ENCODE results near the gene FIG4. TPM values are rescaled to one million over a fixed set of nuclear protein-coding genes. Genes with fewer than 3 reads are reported as not detected.

The FIG4 gene
- total RNA-seq, 1 experiment from 2014 or later: 15.7 TPM

- no peaks in the 10 kb centered on the region for H3K27me3 ChIP-seq (ENCODE audit: insufficient read depth, low read length)
- ChIA-PET CTCF (interaction anchor here (1.2 to 1.3 kb wide), 2 partner anchors 9 to 325 kb away, joined by 6 to 7 read pairs; no protein-coding TSS in a partner anchor), POLR2A (no interaction called here), RAD21 (ENCODE audit: low non-redundant PET in 1 of 2, low total read pairs in 2 of 2, uncharacterized antibody in 2 of 2, unreplicated experiment in 2 of 2) (no interaction called here)
- no TSS peak for BruUV-seq (replicated peaks)
- no peaks in the 10 kb centered on the region for H4K20me1 ChIP-seq (ENCODE audit: insufficient read depth)
- intact Hi-C loops (cut with micrococcal nuclease): no loop called here
- no peaks in the 10 kb centered on the region for H3K36me3 ChIP-seq (ENCODE audit: control insufficient read depth in 1 of 2, insufficient read depth in 2 of 2, low read length in 2 of 2)
- ATAC-seq (no peak), DNase-seq (ENCODE audit: low read depth, low spot score) (no peak)
- H3K27ac ChIP-seq (ENCODE audit: low read depth, low read length): no peak overlapping the region
- TF ChIP-seq EZH2phosphoT487 (IDR thresholded peaks at IDR 0.05; ENCODE audit: borderline replicate concordance): no peak
- TF ChIP-seq POLR2AphosphoS5 (IDR thresholded peaks at IDR 0.05; ENCODE audit: low read depth, low read length): no peak
- no peak for TF ChIP-seq YY1 (IDR thresholded peaks at IDR 0.05; ENCODE audit: extremely low read depth, insufficient replicate concordance, low read depth, low read length)
- no peak for TF ChIP-seq ZNF274 (IDR thresholded peaks at IDR 0.05; ENCODE audit: low read depth, low read length)
- no peak for TF ChIP-seq ZFX (IDR thresholded peaks at IDR 0.05)
- TF ChIP-seq ELF1 (IDR thresholded peaks at IDR 0.05; ENCODE audit: borderline replicate concordance, low read depth): no peak
- TF ChIP-seq, protein P1, sequence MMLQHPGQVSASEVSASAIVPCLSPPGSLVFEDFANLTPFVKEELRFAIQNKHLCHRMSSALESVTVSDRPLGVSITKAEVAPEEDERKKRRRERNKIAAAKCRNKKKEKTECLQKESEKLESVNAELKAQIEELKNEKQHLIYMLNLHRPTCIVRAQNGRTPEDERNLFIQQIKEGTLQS (IDR thresholded peaks at IDR 0.05): no peak
- TF ChIP-seq, protein P2, sequence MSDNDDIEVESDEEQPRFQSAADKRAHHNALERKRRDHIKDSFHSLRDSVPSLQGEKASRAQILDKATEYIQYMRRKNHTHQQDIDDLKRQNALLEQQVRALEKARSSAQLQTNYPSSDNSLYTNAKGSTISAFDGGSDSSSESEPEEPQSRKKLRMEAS (IDR thresholded peaks at IDR 0.05): no peak
- TF ChIP-seq POLR2A (IDR thresholded peaks at IDR 0.05; ENCODE audit: borderline replicate concordance, extremely low read depth, insufficient read depth, insufficient read length): no peak
- TF ChIP-seq CBX3 (IDR thresholded peaks at IDR 0.05; ENCODE audit: low read depth): no peak
- TF ChIP-seq ZBTB33 (IDR thresholded peaks at IDR 0.05; ENCODE audit: extremely low read depth, insufficient replicate concordance, low read length): no peak
- TF ChIP-seq SIN3A (IDR thresholded peaks at IDR 0.05; ENCODE audit: low read depth): no peak
- TF ChIP-seq EGR1 (IDR thresholded peaks at IDR 0.05; ENCODE audit: low read depth): no peak
- TF ChIP-seq, protein P3, sequence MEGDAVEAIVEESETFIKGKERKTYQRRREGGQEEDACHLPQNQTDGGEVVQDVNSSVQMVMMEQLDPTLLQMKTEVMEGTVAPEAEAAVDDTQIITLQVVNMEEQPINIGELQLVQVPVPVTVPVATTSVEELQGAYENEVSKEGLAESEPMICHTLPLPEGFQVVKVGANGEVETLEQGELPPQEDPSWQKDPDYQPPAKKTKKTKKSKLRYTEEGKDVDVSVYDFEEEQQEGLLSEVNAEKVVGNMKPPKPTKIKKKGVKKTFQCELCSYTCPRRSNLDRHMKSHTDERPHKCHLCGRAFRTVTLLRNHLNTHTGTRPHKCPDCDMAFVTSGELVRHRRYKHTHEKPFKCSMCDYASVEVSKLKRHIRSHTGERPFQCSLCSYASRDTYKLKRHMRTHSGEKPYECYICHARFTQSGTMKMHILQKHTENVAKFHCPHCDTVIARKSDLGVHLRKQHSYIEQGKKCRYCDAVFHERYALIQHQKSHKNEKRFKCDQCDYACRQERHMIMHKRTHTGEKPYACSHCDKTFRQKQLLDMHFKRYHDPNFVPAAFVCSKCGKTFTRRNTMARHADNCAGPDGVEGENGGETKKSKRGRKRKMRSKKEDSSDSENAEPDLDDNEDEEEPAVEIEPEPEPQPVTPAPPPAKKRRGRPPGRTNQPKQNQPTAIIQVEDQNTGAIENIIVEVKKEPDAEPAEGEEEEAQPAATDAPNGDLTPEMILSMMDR (IDR thresholded peaks at IDR 0.05 in 2 of 3, conservative IDR thresholded peaks at IDR 0.05 in 1 of 3; ENCODE audit: borderline replicate concordance in 1 of 3, insufficient read depth in 1 of 3, low read depth in 2 of 3, low read length in 2 of 3): no peak
- TF ChIP-seq CEBPB (IDR thresholded peaks at IDR 0.05; ENCODE audit: low read depth): no peak
- H2AFZ ChIP-seq (ENCODE audit: low read depth, low read length, poor library complexity, severe bottlenecking): no peak overlapping the region
- no peak overlapping the region for H3K4me3 ChIP-seq (replicated peaks in 1 of 2; ENCODE audit: low read depth in 1 of 2, low read length in 2 of 2)
- no peaks in the 10 kb centered on the region for H3K9me2 ChIP-seq (ENCODE audit: insufficient read depth)
- H3K9me3 ChIP-seq (ENCODE audit: control insufficient read depth in 1 of 2, insufficient read depth in 1 of 2, low read depth in 1 of 2, low read length in 2 of 2): no peaks in the 10 kb centered on the region
- H3K4me1 ChIP-seq (ENCODE audit: control insufficient read depth in 1 of 2, insufficient read depth in 2 of 2, low read length in 2 of 2): peaks cover 0 to 5% of the 10 kb centered on the region in 2 experiments; a peak in 1 of 4 replicates
- H3K79me2 ChIP-seq (ENCODE audit: insufficient read depth, low read length): no peaks in the 10 kb centered on the region
- H3K4me2 ChIP-seq (ENCODE audit: low read length): no peak overlapping the region
- no peak overlapping the region for H3K9ac ChIP-seq (ENCODE audit: low read length)
These were observed 23.5 kb downstream of the FIG4 start for GRCh38 chr6:109714611-109715010.

Data from HCT116 (cell line).